ENCODE data around the gene ODC1. TPM values are rescaled to one million over a fixed set of nuclear protein-coding genes. Genes with fewer than 3 reads are reported as not detected.
A peak's percentile ranks its signal among the peaks of the same experiment; 100 is the strongest.

ODC1 gene
- total RNA-seq, 4 donors from 2014 or later = 36.2 to 75.2 (median 43.2) TPM

DNA sequence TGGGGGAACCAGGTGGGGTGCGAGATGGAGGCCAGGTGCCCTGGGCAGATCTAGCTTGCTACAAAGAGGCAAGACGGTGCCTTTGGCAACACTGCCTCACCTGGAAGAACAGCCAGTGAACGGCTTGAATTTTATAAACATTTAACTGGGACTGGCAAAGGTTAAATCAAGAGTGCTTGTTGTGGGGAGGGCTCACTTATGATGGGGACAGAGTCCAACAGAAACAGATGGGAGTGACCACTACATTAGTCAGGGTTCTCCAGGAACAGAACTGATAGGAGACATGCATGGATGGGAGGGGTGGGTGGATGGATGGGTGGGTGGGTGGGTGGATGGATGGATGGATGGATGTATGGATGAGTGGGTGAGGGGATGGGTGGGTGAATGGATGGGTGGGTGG lies 19.2 kb downstream of the ODC1 start:
- DNase-seq = no peak

DNA sequence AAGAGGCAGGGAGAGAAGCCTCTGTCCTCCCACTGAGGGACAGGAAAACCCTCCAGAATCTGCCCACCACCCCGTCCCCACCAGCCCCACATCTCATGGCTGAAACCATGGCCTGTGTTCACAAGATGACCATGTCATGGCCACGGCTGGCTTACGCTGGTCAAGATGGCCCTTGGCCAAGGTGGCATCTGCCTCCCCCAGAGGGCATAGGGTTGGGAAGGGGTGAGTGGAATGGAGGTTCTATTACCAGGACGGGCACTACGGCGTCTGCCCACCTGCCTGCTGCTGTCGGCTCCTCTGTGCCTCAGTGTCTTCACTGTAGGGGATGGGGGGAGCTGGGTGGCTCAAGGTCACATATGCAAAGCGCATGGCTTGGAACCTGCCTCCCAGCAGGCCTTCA lies 19.8 kb downstream of the ODC1 start:
- Histone ChIP-seq H3K36me3 (peaks cover 0 to 3% (median 0%) of the 10 kb centered on the region in 4 donors), H3K4me1 (peaks cover 0 to 24% (median 18%) of the 10 kb centered on the region in 4 donors), H3K27me3 (no peaks in the 10 kb centered on the region), H3K9me3 (no peaks in the 10 kb centered on the region), H3K4me3 (no peak overlapping the region), H3K27ac (peak overlapping the region in 1 of 4 donors; percentile 41)
- intact Hi-C loops (cut with DNase I; ENCODE audit: low total_unique reads) (no loop called here), in situ Hi-C loops (cut with MboI; ENCODE audit: low pct_ligation_motif_present in 1 of 4, low pct_unique_long_range_greater_than_20kb in 1 of 4, low sequenced_read_pairs in 3 of 4) (loop anchor here in 2 of 4 donors (10.0 to 25.0 kb wide), 2 partner anchors 294 to 591 kb away; partner anchors contain the start of gene TAF1B (in 1 of the 2))
- TF ChIP-seq POLR2AphosphoS5 (IDR thresholded peaks at IDR 0.05) = no peak
- TF ChIP-seq, protein P1, sequence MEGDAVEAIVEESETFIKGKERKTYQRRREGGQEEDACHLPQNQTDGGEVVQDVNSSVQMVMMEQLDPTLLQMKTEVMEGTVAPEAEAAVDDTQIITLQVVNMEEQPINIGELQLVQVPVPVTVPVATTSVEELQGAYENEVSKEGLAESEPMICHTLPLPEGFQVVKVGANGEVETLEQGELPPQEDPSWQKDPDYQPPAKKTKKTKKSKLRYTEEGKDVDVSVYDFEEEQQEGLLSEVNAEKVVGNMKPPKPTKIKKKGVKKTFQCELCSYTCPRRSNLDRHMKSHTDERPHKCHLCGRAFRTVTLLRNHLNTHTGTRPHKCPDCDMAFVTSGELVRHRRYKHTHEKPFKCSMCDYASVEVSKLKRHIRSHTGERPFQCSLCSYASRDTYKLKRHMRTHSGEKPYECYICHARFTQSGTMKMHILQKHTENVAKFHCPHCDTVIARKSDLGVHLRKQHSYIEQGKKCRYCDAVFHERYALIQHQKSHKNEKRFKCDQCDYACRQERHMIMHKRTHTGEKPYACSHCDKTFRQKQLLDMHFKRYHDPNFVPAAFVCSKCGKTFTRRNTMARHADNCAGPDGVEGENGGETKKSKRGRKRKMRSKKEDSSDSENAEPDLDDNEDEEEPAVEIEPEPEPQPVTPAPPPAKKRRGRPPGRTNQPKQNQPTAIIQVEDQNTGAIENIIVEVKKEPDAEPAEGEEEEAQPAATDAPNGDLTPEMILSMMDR (IDR thresholded peaks at IDR 0.05) = no peak
- no peak for TF ChIP-seq POLR2A (IDR thresholded peaks at IDR 0.05)
- no peak for TF ChIP-seq EP300 (IDR thresholded peaks at IDR 0.05; ENCODE audit: low read depth)
- DNase-seq = no peak
- WGBS, 2 donors (ENCODE audit: low coverage in 1 of 2) = 94 to 100% methylated on average over 1 to 8 of the region's 8 CpGs

More for the DNA sequence above, 19.2 kb downstream of the ODC1 start:
- intact Hi-C loops (cut with DNase I; ENCODE audit: low total_unique reads) (no loop called here), in situ Hi-C loops (cut with MboI; ENCODE audit: low pct_ligation_motif_present in 1 of 4, low pct_unique_long_range_greater_than_20kb in 1 of 4, low sequenced_read_pairs in 3 of 4) (loop anchor here in 2 of 4 donors (10.0 to 25.0 kb wide), 2 partner anchors 294 to 592 kb away; partner anchors contain the start of gene TAF1B (in 1 of the 2))
- peak overlapping the region in 1 of 4 donors; percentile 41 for H3K27ac ChIP-seq
- TF ChIP-seq POLR2AphosphoS5 (IDR thresholded peaks at IDR 0.05) (no peak), POLR2A (IDR thresholded peaks at IDR 0.05) (no peak)
- H3K9me3 ChIP-seq = no peaks in the 10 kb centered on the region
- 42 to 60% methylated on average over 2 to 3 of the region's 3 CpGs for WGBS, 2 donors (ENCODE audit: low coverage in 1 of 2)
- peaks cover 0 to 24% (median 18%) of the 10 kb centered on the region in 4 donors for H3K4me1 ChIP-seq
- H3K4me3 ChIP-seq = no peak overlapping the region
- H3K36me3 ChIP-seq = no peaks in the 10 kb centered on the region
- H3K27me3 ChIP-seq = no peaks in the 10 kb centered on the region

DNA sequence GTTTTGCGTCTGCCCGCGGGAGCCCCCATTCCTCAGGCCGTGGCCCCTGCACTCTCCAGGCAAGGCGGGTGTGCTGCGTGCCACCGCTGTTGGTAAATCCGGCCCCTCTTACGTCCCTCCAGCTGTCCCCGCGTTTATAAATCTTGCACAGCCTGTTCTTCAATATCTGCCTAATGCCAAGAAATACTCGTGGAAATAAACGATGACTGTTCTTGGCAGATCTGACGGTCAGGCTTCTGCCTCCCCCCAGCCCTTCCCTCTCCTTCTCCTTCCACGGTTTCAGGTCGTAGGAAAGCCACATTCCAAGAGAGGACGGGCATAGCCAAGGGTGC lies 20.5 kb downstream of the ODC1 start:
- DNase-seq = no peak
- TF ChIP-seq EP300 (IDR thresholded peaks at IDR 0.05; ENCODE audit: low read depth) (no peak), POLR2AphosphoS5 (IDR thresholded peaks at IDR 0.05) (no peak), POLR2A (IDR thresholded peaks at IDR 0.05) (no peak)
- TF ChIP-seq, protein P1 (IDR thresholded peaks at IDR 0.05) = no peak
- peaks cover 0 to 20% (median 13%) of the 10 kb centered on the region in 4 donors for H3K4me1 ChIP-seq
- no peak overlapping the region for H3K27ac ChIP-seq
- intact Hi-C loops (cut with DNase I; ENCODE audit: low total_unique reads) (no loop called here), in situ Hi-C loops (cut with MboI; ENCODE audit: low pct_ligation_motif_present in 1 of 4, low pct_unique_long_range_greater_than_20kb in 1 of 4, low sequenced_read_pairs in 3 of 4) (loop anchor here in 2 of 4 donors (10.0 to 25.0 kb wide), 2 partner anchors 293 to 590 kb away; partner anchors contain the start of gene TAF1B (in 1 of the 2))
- peaks cover 0 to 9% (median 0%) of the 10 kb centered on the region in 4 donors for H3K36me3 ChIP-seq
- 80% methylated on average over 17 of the region's 17 CpGs; no CpG with 5 or more reads in 1 of the 2 donors for WGBS, 2 donors (ENCODE audit: low coverage in 1 of 2)
- no peaks in the 10 kb centered on the region for H3K27me3 ChIP-seq
- no peaks in the 10 kb centered on the region for H3K9me3 ChIP-seq
- no peak overlapping the region for H3K4me3 ChIP-seq

DNA sequence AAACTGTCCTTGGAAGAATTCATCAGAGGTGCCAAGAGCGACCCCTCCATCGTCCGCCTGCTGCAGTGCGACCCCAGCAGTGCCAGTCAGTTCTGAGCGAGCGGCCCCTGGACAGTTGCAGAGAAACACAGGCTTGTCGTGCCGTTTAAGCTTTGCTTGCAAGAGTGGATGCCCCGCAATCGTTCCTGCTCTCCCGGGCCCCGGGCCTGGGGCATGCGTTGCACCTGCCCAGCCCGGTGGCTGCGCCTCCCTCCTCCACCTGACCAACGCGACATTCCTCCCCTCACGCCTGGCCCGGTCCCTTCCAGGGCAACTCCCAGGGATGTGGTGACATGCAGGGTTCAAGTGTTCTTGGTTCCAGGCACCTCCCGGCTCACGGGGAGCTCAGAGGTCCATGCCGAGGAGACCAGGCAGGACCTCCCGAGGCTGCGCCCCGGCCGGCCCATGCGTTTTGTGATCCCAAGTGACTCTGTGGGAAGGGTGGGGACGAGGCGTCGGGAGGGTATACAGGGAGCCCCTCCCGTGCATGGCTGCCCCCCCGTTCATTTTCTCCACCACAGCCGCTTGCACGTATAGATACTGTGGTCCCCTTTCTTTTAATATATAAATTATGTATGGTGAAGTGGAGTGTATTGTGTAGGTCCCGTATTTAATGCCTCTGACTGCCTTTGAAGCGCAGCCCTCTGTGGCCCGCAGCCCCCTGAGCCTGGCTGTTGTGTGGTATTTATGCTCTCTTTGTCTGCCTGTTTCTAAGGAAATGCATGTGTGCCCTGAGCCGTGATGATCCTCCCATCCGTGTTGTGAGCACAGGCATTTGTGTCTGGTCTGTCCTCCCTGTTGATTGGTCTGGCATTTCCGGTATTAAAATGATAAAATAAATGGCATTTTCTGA lies 21.2 kb downstream of the ODC1 start:
- 81 to 93% methylated on average over 8 to 40 of the region's 40 CpGs for WGBS, 2 donors (ENCODE audit: low coverage in 1 of 2)
- H3K9me3 ChIP-seq = no peaks in the 10 kb centered on the region
- H3K27me3 ChIP-seq = no peaks in the 10 kb centered on the region
- peaks cover 0 to 16% (median 8%) of the 10 kb centered on the region in 4 donors for H3K4me1 ChIP-seq
- no peak overlapping the region for H3K27ac ChIP-seq
- H3K36me3 ChIP-seq = peaks cover 0 to 9% (median 0%) of the 10 kb centered on the region in 4 donors
- no peak overlapping the region for H3K4me3 ChIP-seq
- intact Hi-C loops (cut with DNase I; ENCODE audit: low total_unique reads) (no loop called here), in situ Hi-C loops (cut with MboI; ENCODE audit: low pct_ligation_motif_present in 1 of 4, low pct_unique_long_range_greater_than_20kb in 1 of 4, low sequenced_read_pairs in 3 of 4) (loop anchor here in 2 of 4 donors (10.0 to 25.0 kb wide), 2 partner anchors 292 to 590 kb away; partner anchors contain the start of gene TAF1B (in 1 of the 2))
- DNase-seq = no peak
- no peak for TF ChIP-seq POLR2A (IDR thresholded peaks at IDR 0.05)
- no peak for TF ChIP-seq EP300 (IDR thresholded peaks at IDR 0.05; ENCODE audit: low read depth)
- TF ChIP-seq, protein P1 (IDR thresholded peaks at IDR 0.05) = no peak
- no peak for TF ChIP-seq POLR2AphosphoS5 (IDR thresholded peaks at IDR 0.05)
